ENCODE data around the gene LGI2. TPM values are rescaled to one million over a fixed set of nuclear protein-coding genes. Genes with fewer than 3 reads are reported as not detected.

LGI2 gene
- total RNA-seq, 1 experiment from 2014 or later: 1.4 TPM

DNA sequence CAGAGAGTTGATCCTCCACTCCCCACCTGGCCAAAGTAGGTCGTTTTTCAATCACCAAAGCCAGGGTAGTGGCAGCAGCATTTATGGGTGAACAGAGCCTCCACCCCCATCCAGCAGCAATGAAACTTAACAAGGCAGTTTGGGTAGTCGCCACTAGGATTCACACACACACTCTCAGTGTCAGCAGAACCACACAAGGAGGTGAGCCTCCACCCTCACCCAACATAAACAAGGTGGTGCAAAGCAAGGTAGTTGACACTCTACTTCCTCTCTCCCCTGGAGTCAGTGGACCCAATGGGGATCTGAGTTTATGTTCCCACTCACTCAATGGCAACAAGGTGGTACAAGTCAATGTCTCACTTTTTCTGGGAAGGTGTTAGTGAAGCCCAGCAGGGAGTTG is 67.5 kb downstream of the LGI2 start:
- H3K56ac ChIP-seq (ENCODE audit: insufficient read length, low read depth, low read length): no peak overlapping the region
- H3K79me2 ChIP-seq (ENCODE audit: insufficient read depth, low read length): no peaks in the 10 kb centered on the region
- H4K20me1 ChIP-seq (ENCODE audit: control insufficient read depth, insufficient read depth, insufficient read length): no peaks in the 10 kb centered on the region
- no peak overlapping the region for H4K5ac ChIP-seq (ENCODE audit: insufficient read length, low read depth, low read length)
- no peak overlapping the region for H3K4me3 Mint-ChIP-seq
- H3K9me3 ChIP-seq (ENCODE audit: control insufficient read depth, low read depth, low read length): peaks cover 13% of the 10 kb centered on the region
- TF ChIP-seq, protein P1, sequence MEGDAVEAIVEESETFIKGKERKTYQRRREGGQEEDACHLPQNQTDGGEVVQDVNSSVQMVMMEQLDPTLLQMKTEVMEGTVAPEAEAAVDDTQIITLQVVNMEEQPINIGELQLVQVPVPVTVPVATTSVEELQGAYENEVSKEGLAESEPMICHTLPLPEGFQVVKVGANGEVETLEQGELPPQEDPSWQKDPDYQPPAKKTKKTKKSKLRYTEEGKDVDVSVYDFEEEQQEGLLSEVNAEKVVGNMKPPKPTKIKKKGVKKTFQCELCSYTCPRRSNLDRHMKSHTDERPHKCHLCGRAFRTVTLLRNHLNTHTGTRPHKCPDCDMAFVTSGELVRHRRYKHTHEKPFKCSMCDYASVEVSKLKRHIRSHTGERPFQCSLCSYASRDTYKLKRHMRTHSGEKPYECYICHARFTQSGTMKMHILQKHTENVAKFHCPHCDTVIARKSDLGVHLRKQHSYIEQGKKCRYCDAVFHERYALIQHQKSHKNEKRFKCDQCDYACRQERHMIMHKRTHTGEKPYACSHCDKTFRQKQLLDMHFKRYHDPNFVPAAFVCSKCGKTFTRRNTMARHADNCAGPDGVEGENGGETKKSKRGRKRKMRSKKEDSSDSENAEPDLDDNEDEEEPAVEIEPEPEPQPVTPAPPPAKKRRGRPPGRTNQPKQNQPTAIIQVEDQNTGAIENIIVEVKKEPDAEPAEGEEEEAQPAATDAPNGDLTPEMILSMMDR (conservative IDR thresholded peaks at IDR 0.05): no peak
- DNase-seq: peak; percentile 33
- H2BK12ac ChIP-seq (ENCODE audit: insufficient read length, low read depth, low read length): no peak overlapping the region
- no peak overlapping the region for H4K91ac ChIP-seq (ENCODE audit: insufficient read length, low read depth, low read length)
- no peak overlapping the region for H4K8ac ChIP-seq (replicated peaks; ENCODE audit: insufficient read length, low read depth, low read length)
- no peak overlapping the region for H3K27ac ChIP-seq (ENCODE audit: insufficient read length, low read depth, low read length)
- H3K36me3 Mint-ChIP-seq (ENCODE audit: insufficient read depth in 1 of 3, low read depth in 3 of 3): peaks cover 11 to 40% (median 30%) of the 10 kb centered on the region in 3 experiments
- no peak overlapping the region for H3K4me2 ChIP-seq (ENCODE audit: insufficient read depth, insufficient read length, low read length)
- no peaks in the 10 kb centered on the region for H3K27me3 ChIP-seq (ENCODE audit: insufficient read depth, low read length)
- H3K27ac Mint-ChIP-seq: no peak overlapping the region
- H3K4me1 ChIP-seq (ENCODE audit: insufficient read depth, low read length): no peaks in the 10 kb centered on the region
- H3K4ac ChIP-seq (ENCODE audit: low read depth, low read length): no peak overlapping the region
- H2BK120ac ChIP-seq (ENCODE audit: low read depth, low read length, poor library complexity, severe bottlenecking): no peak overlapping the region
- no peak overlapping the region for H2AFZ ChIP-seq (ENCODE audit: low read length)
- peaks cover 4% of the 10 kb centered on the region for H3K27me3 Mint-ChIP-seq (ENCODE audit: low read depth)
- peaks cover 43 to 45% of the 10 kb centered on the region in 2 experiments for H3K9me3 Mint-ChIP-seq
- WGBS (ENCODE audit: extremely low coverage, insufficient read length, low lambda C conversion rate): no CpG with 5 or more reads among the region's 2 CpGs
- no peak overlapping the region for H2AK5ac ChIP-seq (ENCODE audit: insufficient read length, low read length)
- no peak overlapping the region for H2BK20ac ChIP-seq (ENCODE audit: low read depth, low read length, poor library complexity, severe bottlenecking)
- no peaks in the 10 kb centered on the region for H3K23me2 ChIP-seq (ENCODE audit: insufficient read length, low read depth, low read length, poor library complexity, severe bottlenecking)
- no peak overlapping the region for H3K9ac ChIP-seq (ENCODE audit: extremely low read depth, insufficient read length, low read length)
- H3K4me1 Mint-ChIP-seq: no peaks in the 10 kb centered on the region
- no peaks in the 10 kb centered on the region for H3K79me1 ChIP-seq (ENCODE audit: insufficient read depth, low read depth, low read length, poor library complexity, severe bottlenecking)
- no peak overlapping the region for H2BK15ac ChIP-seq (ENCODE audit: low read depth, low read length)
- H3K14ac ChIP-seq (ENCODE audit: insufficient read depth, low read length): no peak overlapping the region
- H3K23ac ChIP-seq (ENCODE audit: insufficient read length, low read depth, low read length): no peak overlapping the region
- H2BK5ac ChIP-seq (ENCODE audit: insufficient read length, low read length): no peak overlapping the region
- H3T11ph ChIP-seq (ENCODE audit: low read length): no peak overlapping the region
- H3K18ac ChIP-seq (ENCODE audit: insufficient read length, low read depth, low read length): no peak overlapping the region
